Endothelial cell of umbilical vein (primary cell): ENCODE data around the gene SIM1. TPM values are rescaled to one million over a fixed set of nuclear protein-coding genes. Genes with fewer than 3 reads are reported as not detected.

Experiments used
- BruUV-seq: library from RNA; stranded (reverse); fragments of 400-500 nt; replicated peaks from 2 replicates; lab custom pipeline; 2021; lab: Mats Ljungman, UMichigan
- CTCF ChIA-PET: fragments of 300-600, 350-600 bp; sonication (Branson Sonifier 250); formaldehyde crosslinking; loops from one replicate; lab custom pipeline; 2021; ENCODE audit warnings: antibody characterized with exemption, inconsistent platforms; lab: Charles Lee
- POLR2A ChIA-PET: fragments of 300-600, 350-600 bp; sonication (Branson Sonifier 250); formaldehyde crosslinking; loops from one replicate; lab custom pipeline; 2021; ENCODE audit warnings: antibody characterized with exemption, inconsistent platforms; lab: Charles Lee
- DNase-seq: peaks from one replicate; pipeline ENCODE4 v3.0.0-alpha.2; 2011; ENCODE audit warnings: low read depth, low spot score
- FAIRE-seq: peaks from 2 replicates; lab custom pipeline; 2011; peaks lifted over from hg19 to GRCh38; lab: Jason Lieb, UNC
- H2AFZ ChIP-seq: 2 replicates; pipeline ENCODE4 v1.6.0; 2012; ENCODE audit warnings: low read depth, low read length, control low read depth, inconsistent platforms
- H3K27ac ChIP-seq: 2 replicates; pipeline ENCODE4 v1.5.1; 2011; ENCODE audit warnings: low read depth, mild to moderate bottlenecking, control low read depth, low read length, moderate library complexity; ENCODE audit not compliant: insufficient read depth
- H3K27me3 ChIP-seq, 2 experiments: 2 replicates each; pipeline versions ENCODE4 v1.6.0 to v1.6.1; 2011; ENCODE audit warnings: low read length in 2 of 2, mixed read lengths in 1 of 2; ENCODE audit not compliant: control insufficient read depth in 2 of 2, insufficient read depth in 2 of 2
- H3K36me3 ChIP-seq, 2 experiments: 2 replicates in 1 of 2; 3 replicates in 1 of 2; pipeline ENCODE4 v1.5.1; 2011; ENCODE audit warnings: low read length in 2 of 2, mild to moderate bottlenecking in 1 of 2, moderate library complexity in 1 of 2; ENCODE audit not compliant: control insufficient read depth in 2 of 2, insufficient read depth in 2 of 2; ENCODE audit errors: extremely low read depth in 1 of 2
- H3K4me1 ChIP-seq: 3 replicates; pipeline ENCODE4 v1.5.1; 2011; ENCODE audit warnings: mild to moderate bottlenecking, low read length; ENCODE audit not compliant: control insufficient read depth, insufficient read depth; ENCODE audit errors: extremely low read depth
- H3K4me2 ChIP-seq: 2 replicates; pipeline ENCODE4 v1.6.1; 2011; ENCODE audit warnings: low read length, control low read depth, mixed read lengths; ENCODE audit not compliant: insufficient read depth
- H3K4me3 ChIP-seq, 3 experiments: fragments of 200-600 bp in 1 of 3; sonication (generic), shearing (Covaris generic) in 1 of 3; replicated peaks in 1 of 3; 2 replicates each; pipeline ENCODE4 v1.5.1; 2011 to 2016; ENCODE audit warnings: control low read depth in 3 of 3, low read length in 3 of 3, mild to moderate bottlenecking in 2 of 3, inconsistent platforms in 1 of 3, low read depth in 1 of 3, moderate library complexity in 1 of 3; ENCODE audit not compliant: insufficient read depth in 1 of 3
- H3K79me2 ChIP-seq: 2 replicates; pipeline ENCODE4 v1.6.0; 2012; ENCODE audit warnings: low read length, inconsistent platforms; ENCODE audit not compliant: control insufficient read depth, insufficient read depth
- H3K9ac ChIP-seq: replicated peaks from 2 replicates; pipeline ENCODE3; 2011; ENCODE audit warnings: low read length, control low read depth; ENCODE audit not compliant: insufficient read depth; ENCODE audit errors: extremely low read depth
- H3K9me1 ChIP-seq: replicated peaks from 3 replicates; pipeline ENCODE4 v1.6.0; 2011; ENCODE audit warnings: mild to moderate bottlenecking, low read length; ENCODE audit not compliant: control insufficient read depth, insufficient read depth; ENCODE audit errors: extremely low read depth
- H3K9me3 ChIP-seq: replicated peaks from 2 replicates; pipeline ENCODE4 v1.5.1; 2012; ENCODE audit warnings: low read length, inconsistent platforms; ENCODE audit not compliant: control insufficient read depth, insufficient read depth
- H4K20me1 ChIP-seq: replicated peaks from 2 replicates; pipeline ENCODE3; 2011; ENCODE audit warnings: mild to moderate bottlenecking, low read length; ENCODE audit not compliant: control insufficient read depth, insufficient read depth; ENCODE audit errors: extremely low read depth
- CTCF ChIP-seq, 2 donors: IDR thresholded peaks; 1 replicate in 1 of 2; 2 replicates in 1 of 2; pipeline ENCODE4 v1.5.1; 2011; ENCODE audit warnings: low read length in 2 of 2, mild to moderate bottlenecking in 2 of 2, moderate library complexity in 2 of 2, control low read depth in 1 of 2, inconsistent platforms in 1 of 2, low read depth in 1 of 2; ENCODE audit not compliant: insufficient read depth in 1 of 2; ENCODE audit errors: extremely low read depth in 1 of 2
- EZH2 ChIP-seq: IDR thresholded peaks from 2 replicates; pipeline ENCODE4 v1.6.1; 2012; ENCODE audit warnings: borderline replicate concordance, low read depth, mild to moderate bottlenecking, moderate library complexity, low read length, inconsistent platforms; ENCODE audit not compliant: severe bottlenecking
- FOS ChIP-seq: IDR thresholded peaks from 2 replicates; pipeline ENCODE4 v1.6.1; 2011; ENCODE audit warnings: mild to moderate bottlenecking, low read length, moderate library complexity, borderline replicate concordance; ENCODE audit not compliant: insufficient read depth
- GATA2 ChIP-seq: IDR thresholded peaks from 2 replicates; pipeline ENCODE4 v1.7.0; 2011; ENCODE audit warnings: low read depth, mild to moderate bottlenecking, moderate library complexity, mixed read lengths, low read length; ENCODE audit not compliant: insufficient read length, insufficient read depth
- JUN ChIP-seq: IDR thresholded peaks from 2 replicates; pipeline ENCODE4 v1.6.1; 2011; ENCODE audit warnings: borderline replicate concordance, low read depth; ENCODE audit not compliant: insufficient read length, insufficient read depth
- MYC ChIP-seq: IDR thresholded peaks from one replicate; pipeline ENCODE4 v1.6.1; 2011; ENCODE audit warnings: mild to moderate bottlenecking, low read depth, low read length
- POLR2A ChIP-seq: IDR thresholded peaks from 2 replicates; pipeline ENCODE4 v1.6.1; 2012; ENCODE audit warnings: low read depth, mild to moderate bottlenecking, control low read depth, low read length
- POLR2AphosphoS5 ChIP-seq: IDR thresholded peaks from 2 replicates; pipeline ENCODE4 v1.6.1; 2012; ENCODE audit warnings: low read depth, mild to moderate bottlenecking, control low read depth, low read length, moderate library complexity; ENCODE audit not compliant: insufficient read depth
- dilution Hi-C: fragments of 300-500 bp; cut with MboI; formaldehyde crosslinking; loops from one replicate; pipeline ENCODE4 v1.15.0; 2019; ENCODE audit warnings: low sequenced_read_pairs; ENCODE audit not compliant: extremely low pct_ligation_motif_present
- intact Hi-C: fragments of 100-400 bp; cut with micrococcal nuclease; formaldehyde crosslinking; loops from one replicate; pipeline ENCODE4 v1.10.0; 2022
- polyA plus RNA-seq, 4 experiments: library from polyadenylated mRNA; depleted of rRNA in 3 of 4; stranded (reverse) in 3 of 4; unstranded in 1 of 4; fragments of >200 nt; gene quantifications; 2 replicates each; pipeline versions ENCODE4 v1.2.1 to v1.2.3, GENCODE V29; 2011 to 2012; ENCODE audit warnings: missing spikeins in 1 of 4
- total RNA-seq: library from RNA; stranded (reverse); gene quantifications from 2 replicates; pipeline ENCODE4 v1.2.3, GENCODE V29; 2021
- TF ChIP-seq, protein P1 (sequence below): IDR thresholded peaks from 2 replicates; pipeline ENCODE4 v1.6.1; 2011; ENCODE audit not compliant: insufficient read depth, insufficient read length

Gene SIM1
- total and polyA plus RNA-seq, 2 donors (not counting 3 experiments of a cell fraction or from before 2014, with no cell fraction given) = 0.14 to 0.29 TPM

- no peaks in the 10 kb centered on the region for H3K79me2 ChIP-seq
- no peak overlapping the region for H3K4me3 ChIP-seq
- no peaks in the 10 kb centered on the region for H3K9me3 ChIP-seq
- H4K20me1 ChIP-seq = no peaks in the 10 kb centered on the region
- TF ChIP-seq MYC (no peak), GATA2 (no peak), FOS (no peak), POLR2AphosphoS5 (no peak), POLR2A (no peak), JUN (no peak), CTCF (IDR thresholded peaks at IDR 0.05; ENCODE audit: extremely low read depth in 1 of 2, insufficient read depth in 1 of 2, low read depth in 1 of 2, low read length in 2 of 2) (no peak), EZH2 (no peak)
- TF ChIP-seq, protein P1, sequence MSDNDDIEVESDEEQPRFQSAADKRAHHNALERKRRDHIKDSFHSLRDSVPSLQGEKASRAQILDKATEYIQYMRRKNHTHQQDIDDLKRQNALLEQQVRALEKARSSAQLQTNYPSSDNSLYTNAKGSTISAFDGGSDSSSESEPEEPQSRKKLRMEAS = no peak
- BruUV-seq = no TSS peak
- H3K9me1 ChIP-seq = no peaks in the 10 kb centered on the region
- H3K27me3 ChIP-seq = peaks cover 59 to 83% of the 10 kb centered on the region in 2 experiments
- H3K4me1 ChIP-seq = no peaks in the 10 kb centered on the region
- ChIA-PET POLR2A (no interaction called here), CTCF (interaction anchor here (1.3 to 2.4 kb wide), 4 partner anchors 293 to 603 kb away, joined by 3 to 11 read pairs (median 4); no protein-coding TSS in a partner anchor)
- no peak overlapping the region for H3K9ac ChIP-seq
- H3K4me2 ChIP-seq = no peak overlapping the region
- intact Hi-C loops (no loop called here), dilution Hi-C loops (loop anchor here (25.0 kb wide), 1 partner anchor 358 kb away; no protein-coding TSS in a partner anchor)
- no peak for FAIRE-seq
- no peak overlapping the region for H2AFZ ChIP-seq
- H3K27ac ChIP-seq = no peak overlapping the region
- DNase-seq = no peak
- H3K36me3 ChIP-seq = no peaks in the 10 kb centered on the region
These were observed 5.8 kb upstream of the SIM1 start for GRCh38 chr6:100470422-100471120.
